SU-DHL-6 (cell line): ENCODE data around the gene PPARGC1A.

Experiments used
- CTCF ChIP-seq: fragments of 200-600 bp; sonication (generic); IDR thresholded peaks from one replicate; pipeline ENCODE4 v1.5.1; 2017; ENCODE audit warnings: antibody characterized with exemption, mild to moderate bottlenecking, low read length, moderate library complexity; ENCODE audit not compliant: insufficient read depth, poor library complexity, severe bottlenecking
- EZH2phosphoT487 ChIP-seq: fragments of 200-600 bp; sonication (generic), shearing (Covaris generic); conservative IDR thresholded peaks from 2 replicates; pipeline ENCODE4 v1.6.1; 2018; ENCODE audit warnings: mild to moderate bottlenecking, antibody characterized with exemption, low read length, moderate library complexity, mixed read lengths

DNA sequence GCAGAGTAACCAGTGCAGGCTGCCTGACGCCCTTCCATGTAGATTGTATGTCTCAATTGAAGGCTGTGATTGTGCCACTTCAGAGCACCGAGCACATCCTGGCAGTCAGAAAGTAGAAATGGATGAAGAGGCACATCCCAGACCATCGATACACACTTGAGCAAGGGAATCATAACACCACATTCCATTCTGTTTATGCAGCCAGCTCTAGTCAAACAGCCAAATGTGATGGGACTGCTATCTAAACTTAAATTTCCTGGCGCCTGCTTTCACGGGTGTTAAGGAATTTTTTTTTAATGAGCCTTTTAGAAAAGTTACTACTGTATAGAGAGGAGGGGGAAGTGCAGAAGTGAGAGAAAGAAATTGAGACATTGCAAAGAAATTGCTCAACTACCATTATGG lies 84.4 kb downstream of the PPARGC1A start:
- no peak for TF ChIP-seq EZH2phosphoT487
- TF ChIP-seq CTCF, result no peak
